GOT3 (cell line): Measurements from ENCODE around the gene PRRG2.

Source experiments
- DNase-seq: peaks from one replicate; lab custom pipeline; 2025; ENCODE audit warnings: mixed read lengths; lab: John Stamatoyannopoulos, UW

The PRRG2 gene

GRCh38 chr19:49557641-49558325 is 23.3 kb upstream of the PRRG2 start:
- DNase-seq, result no peak

GRCh38 chr19:49558591-49558990 is 22.5 kb upstream of the PRRG2 start:
- DNase-seq, result no peak

GRCh38 chr19:49559443-49559842 is 21.7 kb upstream of the PRRG2 start:
- no peak for DNase-seq

GRCh38 chr19:49559928-49560327 is 21.2 kb upstream of the PRRG2 start:
- no peak for DNase-seq

GRCh38 chr19:49560358-49560900 is 20.7 kb upstream of the PRRG2 start:
- DNase-seq, result no peak

GRCh38 chr19:49564616-49565045 is 16.5 kb upstream of the PRRG2 start:
- DNase-seq, result no peak

- DNase-seq, result no peak
Observed at GRCh38 chr19:49565261-49565660, 15.9 kb upstream of the PRRG2 start.

GRCh38 chr19:49566302-49566701 is 14.8 kb upstream of the PRRG2 start:
- no peak for DNase-seq

- no peak for DNase-seq
Observed at GRCh38 chr19:49567861-49568441, 13.2 kb upstream of the PRRG2 start.

GRCh38 chr19:49570138-49570856 is 10.8 kb upstream of the PRRG2 start:
- no peak for DNase-seq

GRCh38 chr19:49570997-49571676 is 10.0 kb upstream of the PRRG2 start:
- DNase-seq, result no peak

GRCh38 chr19:49573009-49573408 is 8.1 kb upstream of the PRRG2 start:
- no peak for DNase-seq

- DNase-seq, result no peak
Observed at GRCh38 chr19:49573425-49573824, 7.7 kb upstream of the PRRG2 start.

GRCh38 chr19:49574206-49574755 is 6.8 kb upstream of the PRRG2 start:
- no peak for DNase-seq

GRCh38 chr19:49579193-49579592 is 1.9 kb upstream of the PRRG2 start:
- DNase-seq, result no peak

- DNase-seq, result no peak
Observed at GRCh38 chr19:49579947-49580263, 1.2 kb upstream of the PRRG2 start.

- DNase-seq, result peak; percentile 60
Observed at GRCh38 chr19:49580264-49581006, 681 bp upstream of the PRRG2 start, which contains the start of gene NOSIP. Gene NOSIP (minus strand): TSS chr19:49580556. CDS start chr19:49560691, 19,865 bp downstream.

- no peak for DNase-seq
Observed at GRCh38 chr19:49583239-49583638, 2.1 kb downstream of the PRRG2 start.

GRCh38 chr19:49585023-49585422 is 3.9 kb downstream of the PRRG2 start:
- DNase-seq, result no peak

GRCh38 chr19:49587227-49587626 is 6.1 kb downstream of the PRRG2 start:
- no peak for DNase-seq

- DNase-seq, result no peak
Observed at GRCh38 chr19:49588365-49589122, 7.4 kb downstream of the PRRG2 start.
